Pancreas (tissue), 10 donors: Measurements from ENCODE around the gene RPRD1B. TPM values are rescaled to one million over a fixed set of nuclear protein-coding genes. Genes with fewer than 3 reads are reported as not detected.

ENCODE experiments used
- ATAC-seq, 4 donors: fragments of 200-7000 bp; cut with Tn5 transposase; one replicate each; pipeline versions ENCODE4 v1.8.0 to v1.9.1; 2020; ENCODE audit warnings: mild to moderate bottlenecking in 4 of 4, moderate library complexity in 4 of 4
- DNase-seq, 6 donors: peaks; one replicate each; pipeline ENCODE4 v3.0.0-alpha.2; 2020
- FAIRE-seq: peaks from 2 replicates; lab custom pipeline; 2012; peaks lifted over from hg19 to GRCh38; lab: Jason Lieb, UNC
- H3K27ac ChIP-seq, 4 donors: fragments of 200-600 bp; sonication (generic); 1 replicate in 3 of 4; 2 replicates in 1 of 4; pipeline versions ENCODE4 v1.5.0 to v1.8.0; 2020
- H3K27me3 ChIP-seq, 4 donors: fragments of 200-600 bp; one replicate each; pipeline ENCODE4 v1.8.0; 2021
- H3K36me3 ChIP-seq, 3 donors: fragments of 200-600 bp; sonication (generic) in 1 of 3; one replicate each; pipeline versions ENCODE4 v1.5.0 to v1.8.0; 2020 to 2021
- H3K4me1 ChIP-seq, 3 donors: fragments of 200-600 bp; one replicate each; pipeline ENCODE4 v1.8.0; 2021
- H3K4me3 ChIP-seq, 4 donors: fragments of 200-600 bp; sonication (generic) in 2 of 4; one replicate each; pipeline versions ENCODE4 v1.5.0 to v1.8.0; 2020 to 2021
- H3K9me3 ChIP-seq, 4 donors: fragments of 200-600 bp; one replicate each; pipeline ENCODE4 v1.8.0; 2021
- CTCF ChIP-seq, 4 donors: fragments of 200-600 bp; sonication (generic) in 3 of 4; IDR thresholded peaks; one replicate each; pipeline versions ENCODE4 v1.5.0 to v1.8.0; 2021; ENCODE audit warnings: antibody characterized with exemption in 4 of 4
- WGBS, 2 donors: extraction: QIAGEN DNeasy Blood & Tissue Kit; methylation state at CpG; one replicate each; pipeline ENCODE4 v1.1.7; 2013; 5-methylcytosine and 5-hydroxymethylcytosine counted together
- intact Hi-C, 3 donors: fragments of 100-400 bp; cut with DNase I; formaldehyde crosslinking; loops; one replicate each; pipeline versions ENCODE4 v1.11.1 to v1.14.2; 2022
- polyA plus RNA-seq, 2 donors: library from polyadenylated mRNA; stranded (reverse); fragments of 200-250 nt; gene quantifications; one replicate each; pipeline ENCODE4 v1.2.3, GENCODE V29; 2013
- total RNA-seq, 6 donors: library from RNA; stranded (reverse); fragmentation: NEBNext Ultra II Directional in 4 of 6; extraction: Animal tissue kit (Norgen Biotek cat#: 25700) in 4 of 6; gene quantifications; one replicate each; pipeline versions ENCODE4 v1.2.1 to v1.2.4, GENCODE V29; 2021 to 2023
- donor health status: healthy with polysubstance abuse.
- donor health status: DM: no; HTN: no; CAD: no; lungs with moderate emphysema.
- donor health status: DM: no; HTN: no; CAD: no.
- donor health status: control.
- donor health status: control.
- donor health status: Bipolar disorder and iron deficiency.
- donor health status: DM: yes; HTN: yes; CAD: no.
- donor health status: DM: no; HTN: no; CAD: no.
- donor health status: DM: no; HTN: no; CAD: no.
- donor health status: DM: yes; HTN: yes; CAD: no.

The RPRD1B gene
- total and polyA plus RNA-seq, 8 donors = 6.0 to 19.7 (median 12.0) TPM

GRCh38 chr20:38092260-38092857, 58.8 kb downstream of the RPRD1B start:
- intact Hi-C loops = no loop called here
- no peak for ATAC-seq
- no peak for TF ChIP-seq CTCF (IDR thresholded peaks at IDR 0.05)
- no peak for FAIRE-seq
- H3K4me1 ChIP-seq = peaks cover 0 to 19% (median 0%) of the 10 kb centered on the region in 3 donors
- peaks cover 0 to 26% (median 3%) of the 10 kb centered on the region in 3 donors for H3K36me3 ChIP-seq
- H3K9me3 ChIP-seq = no peaks in the 10 kb centered on the region
- no peak for DNase-seq
- H3K27ac ChIP-seq = no peak overlapping the region
- 95 to 97% methylated on average over 12 of the region's 12 CpGs for WGBS, 2 donors
- no peak overlapping the region for H3K4me3 ChIP-seq
- H3K27me3 ChIP-seq = no peaks in the 10 kb centered on the region

GRCh38 chr20:38092915-38093314, 59.4 kb downstream of the RPRD1B start:
- Histone ChIP-seq H3K4me1 (peaks cover 0 to 19% (median 0%) of the 10 kb centered on the region in 3 donors), H3K4me3 (no peak overlapping the region), H3K27ac (no peak overlapping the region), H3K9me3 (no peaks in the 10 kb centered on the region), H3K27me3 (no peaks in the 10 kb centered on the region), H3K36me3 (peaks cover 0 to 20% (median 3%) of the 10 kb centered on the region in 3 donors)
- no peak for DNase-seq
- no peak for ATAC-seq
- intact Hi-C loops = no loop called here
- TF ChIP-seq CTCF (IDR thresholded peaks at IDR 0.05) = no peak
- no peak for FAIRE-seq

GRCh38 chr20:38093641-38094077, 60.1 kb downstream of the RPRD1B start:
- 93 to 94% methylated on average over 8 of the region's 8 CpGs for WGBS, 2 donors
- Histone ChIP-seq H3K27me3 (no peaks in the 10 kb centered on the region), H3K9me3 (no peaks in the 10 kb centered on the region), H3K36me3 (peaks cover 0 to 17% (median 3%) of the 10 kb centered on the region in 3 donors), H3K4me1 (peaks cover 0 to 19% (median 0%) of the 10 kb centered on the region in 3 donors), H3K27ac (peak overlapping the region in 1 of 4 donors; percentile 50), H3K4me3 (no peak overlapping the region)
- intact Hi-C loops = no loop called here
- FAIRE-seq (no peak), DNase-seq (no peak), ATAC-seq (no peak)
- no peak for TF ChIP-seq CTCF (IDR thresholded peaks at IDR 0.05)

- Histone ChIP-seq H3K4me3 (no peak overlapping the region), H3K4me1 (peaks cover 0 to 19% (median 0%) of the 10 kb centered on the region in 3 donors), H3K9me3 (no peaks in the 10 kb centered on the region), H3K27ac (peak overlapping the region in 2 of 4 donors; percentile 50), H3K36me3 (peaks cover 0 to 15% (median 2%) of the 10 kb centered on the region in 3 donors), H3K27me3 (no peaks in the 10 kb centered on the region)
- intact Hi-C loops = no loop called here
- ATAC-seq = peak in 3 of 4 donors; percentile 60 to 87 (median 85)
- TF ChIP-seq CTCF (IDR thresholded peaks at IDR 0.05) = no peak
- DNase-seq = peak in 1 of 6 donors; percentile 42
- FAIRE-seq = no peak
- WGBS, 2 donors = 78 to 80% methylated on average over 1 of the region's 1 CpG
These were observed 60.9 kb downstream of the RPRD1B start for GRCh38 chr20:38094373-38094891.
